DMS114 treated with DMSO at 0.1 percent for 48 hours (cell line): ENCODE data around the gene PTPRG.

Experiments
- DNase-seq: peaks from one replicate; lab custom pipeline; 2025; ENCODE audit not compliant: unreplicated experiment; lab: John Stamatoyannopoulos, UW

Gene PTPRG

GRCh38 chr3:61855211-61855610 lies 293.8 kb downstream of the PTPRG start:
- DNase-seq: no peak

GRCh38 chr3:61857297-61857696 lies 295.9 kb downstream of the PTPRG start:
- no peak for DNase-seq

GRCh38 chr3:61858054-61858453 lies 296.7 kb downstream of the PTPRG start:
- DNase-seq: peak; percentile 22

GRCh38 chr3:61861410-61861809 lies 300.0 kb downstream of the PTPRG start:
- DNase-seq: no peak

GRCh38 chr3:61862614-61863289 lies 301.4 kb downstream of the PTPRG start:
- no peak for DNase-seq

- no peak for DNase-seq
Measured at GRCh38 chr3:61863579-61863978, 302.2 kb downstream of the PTPRG start.

GRCh38 chr3:61864886-61865285 lies 303.5 kb downstream of the PTPRG start:
- no peak for DNase-seq

- DNase-seq: no peak
Measured at GRCh38 chr3:61865466-61866152, 304.2 kb downstream of the PTPRG start.

- DNase-seq: no peak
Measured at GRCh38 chr3:61866153-61866542, 304.8 kb downstream of the PTPRG start.

- no peak for DNase-seq
Measured at GRCh38 chr3:61866961-61867461, 305.6 kb downstream of the PTPRG start.

- no peak for DNase-seq
Measured at GRCh38 chr3:61868499-61868898, 307.1 kb downstream of the PTPRG start.

GRCh38 chr3:61869371-61869770 lies 308.0 kb downstream of the PTPRG start:
- DNase-seq: no peak

- DNase-seq: no peak
Measured at GRCh38 chr3:61871644-61872043, 310.3 kb downstream of the PTPRG start.

GRCh38 chr3:61872077-61872706 lies 310.8 kb downstream of the PTPRG start:
- no peak for DNase-seq

- no peak for DNase-seq
Measured at GRCh38 chr3:61875046-61875844, 313.9 kb downstream of the PTPRG start.

- no peak for DNase-seq
Measured at GRCh38 chr3:61875976-61876671, 314.8 kb downstream of the PTPRG start.

- no peak for DNase-seq
Measured at GRCh38 chr3:61876797-61877196, 315.4 kb downstream of the PTPRG start.

- DNase-seq: no peak
Measured at GRCh38 chr3:61877359-61878138, 316.2 kb downstream of the PTPRG start.

- DNase-seq: no peak
Measured at GRCh38 chr3:61882253-61882652, 320.9 kb downstream of the PTPRG start.

- DNase-seq: no peak
Measured at GRCh38 chr3:61884794-61885193, 323.4 kb downstream of the PTPRG start.
